LNCaP clone FGC (cell line): ENCODE data around the gene EMID1.

Experiments
- DNase-seq: peaks from one replicate; pipeline ENCODE4 v3.0.0-alpha.2; 2011; ENCODE audit warnings: low read depth
- H3K4me3 ChIP-seq: 2 replicates; pipeline ENCODE4 v1.5.1; 2011; ENCODE audit warnings: mild to moderate bottlenecking, low read depth, low read length, control low read depth
- CTCF ChIP-seq: IDR thresholded peaks from 2 replicates; pipeline ENCODE4 v1.5.1; 2012; ENCODE audit warnings: mild to moderate bottlenecking; ENCODE audit not compliant: control insufficient read depth, insufficient read depth; ENCODE audit errors: extremely low read depth

The EMID1 gene

DNA sequence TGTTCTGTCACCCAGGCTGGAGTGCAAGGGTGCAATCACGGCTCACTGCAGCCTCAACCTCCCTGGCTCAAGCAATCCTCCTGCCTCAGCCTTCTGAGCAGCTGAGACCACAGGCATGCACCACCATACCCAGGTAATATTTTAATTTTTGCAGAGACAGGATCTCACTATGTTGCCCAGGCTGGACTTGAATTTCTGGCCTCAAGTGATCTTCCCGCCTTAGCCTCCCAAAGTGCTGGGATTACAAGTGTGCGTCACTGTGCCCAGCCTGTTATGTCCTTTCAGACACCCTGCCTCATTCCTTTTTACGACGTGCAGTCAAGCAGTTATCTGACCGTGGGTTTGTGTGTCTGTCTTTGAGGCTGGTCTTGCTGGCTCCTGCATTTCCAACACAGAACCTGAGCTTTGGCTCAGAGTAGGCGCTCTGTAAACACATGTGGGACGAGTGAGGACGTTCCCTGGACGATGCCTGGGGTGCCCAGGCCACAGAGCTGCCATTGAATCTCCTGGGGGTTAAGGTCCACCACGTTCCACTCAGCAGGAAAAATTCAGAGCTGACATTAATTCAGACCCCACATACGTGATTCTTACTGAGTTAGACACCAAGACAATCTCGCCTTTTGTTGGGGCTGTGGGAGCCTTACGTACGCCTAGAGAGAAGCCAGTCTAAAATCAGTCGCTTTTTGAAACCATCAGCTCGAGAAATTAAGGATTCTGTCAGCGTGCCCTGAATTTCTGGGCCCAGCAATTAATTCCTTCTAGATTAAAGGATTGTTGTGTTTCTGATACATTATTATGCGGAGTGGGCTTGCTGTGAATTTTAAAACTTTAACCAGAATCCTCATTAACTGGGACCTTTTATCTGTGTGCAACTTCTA is 21.5 kb upstream of the EMID1 start:
- no peak overlapping the region for H3K4me3 ChIP-seq
- no peak for TF ChIP-seq CTCF
- DNase-seq, result no peak

- H3K4me3 ChIP-seq, result no peak overlapping the region
- DNase-seq, result no peak
- TF ChIP-seq CTCF, result no peak
Observed at GRCh38 chr22:29184849-29185490, 20.7 kb upstream of the EMID1 start.

DNA sequence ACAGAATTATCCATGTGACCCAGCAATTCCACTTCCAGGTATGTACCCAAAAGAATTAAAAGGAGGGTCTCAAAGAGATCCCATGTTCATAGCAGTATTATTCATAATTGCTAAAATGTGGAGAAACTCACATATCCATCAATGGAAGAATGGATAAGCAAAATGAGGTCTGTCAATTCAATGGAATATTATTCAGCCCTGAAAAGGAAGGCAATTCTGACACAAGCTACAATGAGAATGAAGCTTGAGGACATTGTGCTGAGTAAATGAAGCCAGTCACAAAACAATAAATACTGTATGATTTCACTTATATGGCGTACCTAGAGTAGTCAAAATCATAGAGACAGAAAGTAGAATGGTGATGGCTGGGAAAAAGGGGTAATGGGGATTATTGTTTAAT is 19.4 kb upstream of the EMID1 start:
- H3K4me3 ChIP-seq, result no peak overlapping the region
- DNase-seq, result no peak
- TF ChIP-seq CTCF, result no peak

DNA sequence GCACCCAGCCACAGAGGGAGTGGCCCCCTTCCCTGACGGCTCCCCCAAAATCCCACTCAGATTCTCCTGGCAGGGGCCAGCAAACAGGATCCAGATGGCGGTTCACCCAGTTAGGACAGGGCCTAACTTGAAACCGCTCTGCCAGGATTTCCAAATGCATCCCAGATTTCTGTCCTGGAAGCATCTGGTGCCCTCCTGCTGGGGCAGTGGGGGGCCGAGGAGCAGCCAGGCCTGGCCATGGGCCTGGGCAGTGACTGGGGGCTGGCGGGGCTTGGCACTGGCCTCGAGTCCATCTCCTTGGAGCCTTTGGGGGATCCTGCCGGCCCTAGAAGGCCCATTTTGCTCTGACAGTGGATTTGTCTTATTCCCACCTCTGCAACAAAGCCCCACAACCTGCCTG is 17.9 kb upstream of the EMID1 start:
- H3K4me3 ChIP-seq, result no peak overlapping the region
- TF ChIP-seq CTCF, result no peak
- no peak for DNase-seq

DNA sequence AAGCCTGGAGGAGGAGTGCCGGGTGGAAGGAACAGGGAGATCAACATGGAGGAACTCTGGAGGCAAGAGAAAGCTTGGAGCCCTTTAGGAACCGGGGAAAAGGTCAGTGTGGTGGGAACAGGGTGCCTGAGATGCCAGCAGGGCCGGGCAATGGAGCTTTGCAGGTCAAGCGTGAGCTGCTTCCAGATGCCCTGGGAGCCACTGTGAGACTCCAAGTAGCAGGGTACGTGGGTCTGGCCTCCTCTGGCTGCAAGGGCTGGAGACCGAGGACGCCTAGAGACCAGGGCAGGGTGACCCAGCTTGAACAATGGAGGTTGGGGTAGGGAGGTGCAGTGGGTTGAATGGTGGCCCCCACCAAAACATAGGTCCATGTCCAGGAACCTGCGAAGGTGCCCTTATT is 15.6 kb upstream of the EMID1 start:
- H3K4me3 ChIP-seq, result no peak overlapping the region
- TF ChIP-seq CTCF, result no peak
- DNase-seq, result no peak

- TF ChIP-seq CTCF, result no peak
- no peak for DNase-seq
- H3K4me3 ChIP-seq, result no peak overlapping the region
Observed at GRCh38 chr22:29190918-29191317, 14.8 kb upstream of the EMID1 start.
